Endothelial cell of umbilical vein (primary cell): Measurements from ENCODE around the gene PRSS57. TPM values are rescaled to one million over a fixed set of nuclear protein-coding genes. Genes with fewer than 3 reads are reported as not detected.

Source experiments
- BruUV-seq: library from RNA; stranded (reverse); fragments of 400-500 nt; replicated peaks from 2 replicates; lab custom pipeline; 2021; lab: Mats Ljungman, UMichigan
- CTCF ChIA-PET: fragments of 300-600, 350-600 bp; sonication (Branson Sonifier 250); formaldehyde crosslinking; loops from one replicate; lab custom pipeline; 2021; ENCODE audit warnings: antibody characterized with exemption, inconsistent platforms; lab: Charles Lee
- POLR2A ChIA-PET: fragments of 300-600, 350-600 bp; sonication (Branson Sonifier 250); formaldehyde crosslinking; loops from one replicate; lab custom pipeline; 2021; ENCODE audit warnings: antibody characterized with exemption, inconsistent platforms; lab: Charles Lee
- DNase-seq: peaks from one replicate; pipeline ENCODE4 v3.0.0-alpha.2; 2011; ENCODE audit warnings: low read depth, low spot score
- FAIRE-seq: peaks from 2 replicates; lab custom pipeline; 2011; peaks lifted over from hg19 to GRCh38; lab: Jason Lieb, UNC
- H2AFZ ChIP-seq: 2 replicates; pipeline ENCODE4 v1.6.0; 2012; ENCODE audit warnings: low read depth, low read length, control low read depth, inconsistent platforms
- H3K27ac ChIP-seq: 2 replicates; pipeline ENCODE4 v1.5.1; 2011; ENCODE audit warnings: low read depth, mild to moderate bottlenecking, control low read depth, low read length, moderate library complexity; ENCODE audit not compliant: insufficient read depth
- H3K27me3 ChIP-seq, 2 experiments: 2 replicates each; pipeline versions ENCODE4 v1.6.0 to v1.6.1; 2011; ENCODE audit warnings: low read length in 2 of 2, mixed read lengths in 1 of 2; ENCODE audit not compliant: control insufficient read depth in 2 of 2, insufficient read depth in 2 of 2
- H3K36me3 ChIP-seq, 2 experiments: 2 replicates in 1 of 2; 3 replicates in 1 of 2; pipeline ENCODE4 v1.5.1; 2011; ENCODE audit warnings: low read length in 2 of 2, mild to moderate bottlenecking in 1 of 2, moderate library complexity in 1 of 2; ENCODE audit not compliant: control insufficient read depth in 2 of 2, insufficient read depth in 2 of 2; ENCODE audit errors: extremely low read depth in 1 of 2
- H3K4me1 ChIP-seq: 3 replicates; pipeline ENCODE4 v1.5.1; 2011; ENCODE audit warnings: mild to moderate bottlenecking, low read length; ENCODE audit not compliant: control insufficient read depth, insufficient read depth; ENCODE audit errors: extremely low read depth
- H3K4me2 ChIP-seq: 2 replicates; pipeline ENCODE4 v1.6.1; 2011; ENCODE audit warnings: low read length, control low read depth, mixed read lengths; ENCODE audit not compliant: insufficient read depth
- H3K4me3 ChIP-seq, 3 experiments: fragments of 200-600 bp in 1 of 3; sonication (generic), shearing (Covaris generic) in 1 of 3; replicated peaks in 1 of 3; 2 replicates each; pipeline ENCODE4 v1.5.1; 2011 to 2016; ENCODE audit warnings: control low read depth in 3 of 3, low read length in 3 of 3, mild to moderate bottlenecking in 2 of 3, inconsistent platforms in 1 of 3, low read depth in 1 of 3, moderate library complexity in 1 of 3; ENCODE audit not compliant: insufficient read depth in 1 of 3
- H3K79me2 ChIP-seq: 2 replicates; pipeline ENCODE4 v1.6.0; 2012; ENCODE audit warnings: low read length, inconsistent platforms; ENCODE audit not compliant: control insufficient read depth, insufficient read depth
- H3K9ac ChIP-seq: replicated peaks from 2 replicates; pipeline ENCODE3; 2011; ENCODE audit warnings: low read length, control low read depth; ENCODE audit not compliant: insufficient read depth; ENCODE audit errors: extremely low read depth
- H3K9me1 ChIP-seq: replicated peaks from 3 replicates; pipeline ENCODE4 v1.6.0; 2011; ENCODE audit warnings: mild to moderate bottlenecking, low read length; ENCODE audit not compliant: control insufficient read depth, insufficient read depth; ENCODE audit errors: extremely low read depth
- H3K9me3 ChIP-seq: replicated peaks from 2 replicates; pipeline ENCODE4 v1.5.1; 2012; ENCODE audit warnings: low read length, inconsistent platforms; ENCODE audit not compliant: control insufficient read depth, insufficient read depth
- H4K20me1 ChIP-seq: replicated peaks from 2 replicates; pipeline ENCODE3; 2011; ENCODE audit warnings: mild to moderate bottlenecking, low read length; ENCODE audit not compliant: control insufficient read depth, insufficient read depth; ENCODE audit errors: extremely low read depth
- CTCF ChIP-seq, 2 donors: IDR thresholded peaks; 1 replicate in 1 of 2; 2 replicates in 1 of 2; pipeline ENCODE4 v1.5.1; 2011; ENCODE audit warnings: low read length in 2 of 2, mild to moderate bottlenecking in 2 of 2, moderate library complexity in 2 of 2, control low read depth in 1 of 2, inconsistent platforms in 1 of 2, low read depth in 1 of 2; ENCODE audit not compliant: insufficient read depth in 1 of 2; ENCODE audit errors: extremely low read depth in 1 of 2
- EZH2 ChIP-seq: IDR thresholded peaks from 2 replicates; pipeline ENCODE4 v1.6.1; 2012; ENCODE audit warnings: borderline replicate concordance, low read depth, mild to moderate bottlenecking, moderate library complexity, low read length, inconsistent platforms; ENCODE audit not compliant: severe bottlenecking
- FOS ChIP-seq: IDR thresholded peaks from 2 replicates; pipeline ENCODE4 v1.6.1; 2011; ENCODE audit warnings: mild to moderate bottlenecking, low read length, moderate library complexity, borderline replicate concordance; ENCODE audit not compliant: insufficient read depth
- GATA2 ChIP-seq: IDR thresholded peaks from 2 replicates; pipeline ENCODE4 v1.7.0; 2011; ENCODE audit warnings: low read depth, mild to moderate bottlenecking, moderate library complexity, mixed read lengths, low read length; ENCODE audit not compliant: insufficient read length, insufficient read depth
- JUN ChIP-seq: IDR thresholded peaks from 2 replicates; pipeline ENCODE4 v1.6.1; 2011; ENCODE audit warnings: borderline replicate concordance, low read depth; ENCODE audit not compliant: insufficient read length, insufficient read depth
- MAX ChIP-seq: IDR thresholded peaks from 2 replicates; pipeline ENCODE4 v1.6.1; 2011; ENCODE audit not compliant: insufficient read depth, insufficient read length
- MYC ChIP-seq: IDR thresholded peaks from one replicate; pipeline ENCODE4 v1.6.1; 2011; ENCODE audit warnings: mild to moderate bottlenecking, low read depth, low read length
- POLR2A ChIP-seq: IDR thresholded peaks from 2 replicates; pipeline ENCODE4 v1.6.1; 2012; ENCODE audit warnings: low read depth, mild to moderate bottlenecking, control low read depth, low read length
- POLR2AphosphoS5 ChIP-seq: IDR thresholded peaks from 2 replicates; pipeline ENCODE4 v1.6.1; 2012; ENCODE audit warnings: low read depth, mild to moderate bottlenecking, control low read depth, low read length, moderate library complexity; ENCODE audit not compliant: insufficient read depth
- dilution Hi-C: fragments of 300-500 bp; cut with MboI; formaldehyde crosslinking; loops from one replicate; pipeline ENCODE4 v1.15.0; 2019; ENCODE audit warnings: low sequenced_read_pairs; ENCODE audit not compliant: extremely low pct_ligation_motif_present
- intact Hi-C: fragments of 100-400 bp; cut with micrococcal nuclease; formaldehyde crosslinking; loops from one replicate; pipeline ENCODE4 v1.10.0; 2022
- polyA plus RNA-seq, 4 experiments: library from polyadenylated mRNA; depleted of rRNA in 3 of 4; stranded (reverse) in 3 of 4; unstranded in 1 of 4; fragments of >200 nt; gene quantifications; 2 replicates each; pipeline versions ENCODE4 v1.2.1 to v1.2.3, GENCODE V29; 2011 to 2012; ENCODE audit warnings: missing spikeins in 1 of 4
- total RNA-seq: library from RNA; stranded (reverse); gene quantifications from 2 replicates; pipeline ENCODE4 v1.2.3, GENCODE V29; 2021

The PRSS57 gene
- total and polyA plus RNA-seq, 2 donors (not counting 3 experiments of a cell fraction or from before 2014, with no cell fraction given): not detected

- DNase-seq (no peak), FAIRE-seq (no peak)
- no peak overlapping the region for H3K4me2 ChIP-seq
- H2AFZ ChIP-seq: no peak overlapping the region
- CTCF ChIA-PET: interaction anchor here (2.1 kb wide), 1 partner anchor 14 kb away, joined by 10 read pairs; no protein-coding TSS in a partner anchor
- POLR2A ChIA-PET: no interaction called here
- H3K27me3 ChIP-seq: no peaks in the 10 kb centered on the region
- no peaks in the 10 kb centered on the region for H3K4me1 ChIP-seq
- no peak for TF ChIP-seq MAX
- no peak for TF ChIP-seq POLR2A
- TF ChIP-seq MYC: no peak
- TF ChIP-seq FOS: no peak
- TF ChIP-seq EZH2: no peak
- TF ChIP-seq GATA2: no peak
- TF ChIP-seq POLR2AphosphoS5: no peak
- no peak for TF ChIP-seq JUN
- no peak for TF ChIP-seq CTCF (IDR thresholded peaks at IDR 0.05; ENCODE audit: extremely low read depth in 1 of 2, insufficient read depth in 1 of 2, low read depth in 1 of 2, low read length in 2 of 2)
- no peaks in the 10 kb centered on the region for H3K9me1 ChIP-seq
- no peaks in the 10 kb centered on the region for H4K20me1 ChIP-seq
- H3K9me3 ChIP-seq: no peaks in the 10 kb centered on the region
- H3K36me3 ChIP-seq: no peaks in the 10 kb centered on the region
- no peak overlapping the region for H3K4me3 ChIP-seq
- dilution Hi-C loops: no loop called here
- H3K27ac ChIP-seq: no peak overlapping the region
- H3K9ac ChIP-seq: no peak overlapping the region
- no TSS peak for BruUV-seq
- intact Hi-C loops: loop anchor here (1.0 kb wide), 1 partner anchor 8 kb away; no protein-coding TSS in a partner anchor
- no peaks in the 10 kb centered on the region for H3K79me2 ChIP-seq
Measured at GRCh38 chr19:720345-721160, 25.3 kb upstream of the PRSS57 start.
